Bronchial epithelial cell (primary cell): ENCODE measurements around the gene NACA. TPM values are rescaled to one million over a fixed set of nuclear protein-coding genes. Genes with fewer than 3 reads are reported as not detected.
"Not testable (repeated sequence)": the region's sequence is repeated elsewhere in the genome, so short reads cannot be mapped to it uniquely, and the experiment has no call there.

Source experiments
- DNase-seq: peaks from one replicate; pipeline ENCODE4 v3.0.0-alpha.2; 2010; ENCODE audit warnings: low read depth
- FAIRE-seq: peaks from 2 replicates; lab custom pipeline; 2011; peaks lifted over from hg19 to GRCh38; lab: Jason Lieb, UNC
- H3K27me3 ChIP-seq: 2 replicates; pipeline ENCODE4 v1.5.1; 2011; ENCODE audit warnings: low read length; ENCODE audit not compliant: control insufficient read depth, insufficient read depth
- H3K36me3 ChIP-seq: 2 replicates; pipeline ENCODE4 v1.5.1; 2011; ENCODE audit warnings: low read length; ENCODE audit not compliant: control insufficient read depth, insufficient read depth
- H3K4me3 ChIP-seq: 2 replicates; pipeline ENCODE4 v1.5.1; 2011; ENCODE audit warnings: mild to moderate bottlenecking, low read depth, low read length, control low read depth
- CTCF ChIP-seq: IDR thresholded peaks from 2 replicates; pipeline ENCODE4 v1.5.1; 2011; ENCODE audit warnings: mild to moderate bottlenecking, moderate library complexity, low read length, control low read depth, inconsistent platforms; ENCODE audit not compliant: insufficient read depth, severe bottlenecking
- total RNA-seq: library from RNA; depleted of rRNA; stranded (reverse); fragments of >200 nt; gene quantifications from 2 replicates; pipeline ENCODE4 v1.2.1, GENCODE V29; 2014

NACA gene
- total RNA-seq, 1 donor from 2014 or later = 1,412 TPM

GRCh38 chr12:56753566-56753965, 28.5 kb upstream of the NACA start:
- Histone ChIP-seq H3K4me3 (no peak overlapping the region), H3K36me3 (no peaks in the 10 kb centered on the region), H3K27me3 (no peaks in the 10 kb centered on the region)
- TF ChIP-seq CTCF = no peak
- DNase-seq (no peak), FAIRE-seq (no peak)

GRCh38 chr12:56751712-56752598, 26.9 kb upstream of the NACA start, which contains the start of gene PRIM1:
Gene PRIM1 (minus strand): TSS chr12:56752323. CDS start chr12:56752298, 25 bp downstream.
- Histone ChIP-seq H3K27me3 (no peaks in the 10 kb centered on the region), H3K4me3 (peak within 1 kb of the TSS; percentile 81), H3K36me3 (no peaks in the 10 kb centered on the region)
- DNase-seq = peak; percentile 58
- peak; percentile 5 for TF ChIP-seq CTCF
- no peak for FAIRE-seq

- not testable (repeated sequence) for H3K36me3 ChIP-seq, DNase-seq, H3K27me3 ChIP-seq, FAIRE-seq, H3K4me3 ChIP-seq
Observed at GRCh38 chr12:56750596-56750995, 25.5 kb upstream of the NACA start.

GRCh38 chr12:56749853-56750252, 24.8 kb upstream of the NACA start:
- no peak for TF ChIP-seq CTCF
- Histone ChIP-seq H3K36me3 (no peaks in the 10 kb centered on the region), H3K27me3 (no peaks in the 10 kb centered on the region), H3K4me3 (no peak overlapping the region)
- FAIRE-seq = no peak
- DNase-seq = no peak

- FAIRE-seq (no peak), DNase-seq (no peak)
- Histone ChIP-seq H3K27me3 (no peaks in the 10 kb centered on the region), H3K36me3 (no peaks in the 10 kb centered on the region), H3K4me3 (no peak overlapping the region)
- TF ChIP-seq CTCF = no peak
Observed at GRCh38 chr12:56749359-56749758, 24.3 kb upstream of the NACA start.

- no peaks in the 10 kb centered on the region for H3K36me3 ChIP-seq
- H3K4me3 ChIP-seq = no peak overlapping the region
- no peaks in the 10 kb centered on the region for H3K27me3 ChIP-seq
- DNase-seq (no peak), FAIRE-seq (no peak)
- no peak for TF ChIP-seq CTCF
Observed at GRCh38 chr12:56728139-56728861, 3.2 kb upstream of the NACA start.

GRCh38 chr12:56726196-56726675, 1.1 kb upstream of the NACA start:
- FAIRE-seq, H3K4me3 ChIP-seq, DNase-seq, H3K36me3 ChIP-seq, H3K27me3 ChIP-seq: not testable (repeated sequence)
